KOPT-K1 (cell line): ENCODE data around the gene RPIA.
"Not testable (repeated sequence)": the region's sequence is repeated elsewhere in the genome, so short reads cannot be mapped to it uniquely, and the experiment has no call there.

Source experiments
- H3K27ac ChIP-seq: fragments of 200-600 bp; sonication (generic); 2 replicates; pipeline ENCODE4 v1.5.1; 2016; ENCODE audit warnings: antibody characterized with exemption, mild to moderate bottlenecking, low read depth, low read length; ENCODE audit not compliant: poor library complexity, severe bottlenecking
- H3K36me3 ChIP-seq: fragments of 200-600 bp; sonication (generic); 2 replicates; pipeline ENCODE4 v1.5.1; 2017; ENCODE audit warnings: antibody characterized with exemption, mild to moderate bottlenecking, low read length, moderate library complexity; ENCODE audit not compliant: insufficient read depth
- H3K9me3 ChIP-seq: fragments of 200-600 bp; sonication (generic); 2 replicates; pipeline ENCODE4 v1.5.1; 2017; ENCODE audit warnings: antibody characterized with exemption, low read length, mild to moderate bottlenecking; ENCODE audit not compliant: insufficient read depth, poor library complexity, severe bottlenecking

The RPIA gene

DNA sequence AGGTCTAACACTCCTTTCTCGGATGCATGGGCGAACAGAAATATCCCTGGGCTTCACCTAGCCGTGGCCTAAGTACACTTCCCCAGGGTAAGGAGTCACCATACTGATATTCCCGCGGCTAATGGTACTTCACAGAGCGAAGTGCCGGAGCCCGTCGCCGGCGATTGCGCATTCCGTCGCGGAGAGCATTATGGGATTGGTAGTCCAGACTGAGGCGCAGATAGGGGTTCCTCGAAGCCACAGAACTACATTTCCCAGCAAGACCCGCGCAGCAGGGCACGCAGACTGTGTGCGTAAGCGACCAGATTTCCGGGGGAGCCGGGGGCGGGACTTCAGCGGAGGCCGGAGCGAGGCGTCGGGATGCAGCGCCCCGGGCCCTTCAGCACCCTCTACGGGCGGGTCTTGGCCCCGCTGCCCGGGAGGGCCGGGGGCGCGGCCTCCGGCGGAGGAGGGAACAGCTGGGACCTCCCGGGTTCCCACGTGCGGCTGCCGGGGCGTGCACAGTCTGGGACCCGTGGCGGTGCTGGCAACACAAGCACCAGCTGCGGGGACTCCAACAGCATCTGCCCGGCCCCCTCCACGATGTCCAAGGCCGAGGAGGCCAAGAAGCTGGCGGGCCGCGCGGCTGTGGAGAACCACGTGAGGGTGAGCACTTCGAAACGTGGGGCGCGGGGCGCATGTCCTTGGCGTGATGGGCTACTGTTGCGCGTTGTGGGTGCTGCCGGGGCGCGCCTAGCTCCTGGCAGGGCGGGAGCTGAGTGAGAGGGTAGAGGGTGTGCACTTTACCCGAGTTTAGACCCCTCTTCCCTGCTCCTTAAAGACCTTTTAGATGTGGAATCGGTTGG is at the start of gene RPIA:
Gene RPIA, plus strand, starts transcription at position 335 of the 845 bp plus-strand sequence. Its CDS starts 26 bp downstream, at position 361.
- no peaks in the 10 kb centered on the region; the same call in 1 of the 2 replicates for H3K36me3 ChIP-seq
- H3K27ac ChIP-seq, result peak within 1 kb of the TSS; percentile 74
- peaks cover 3% of the 10 kb centered on the region for H3K9me3 ChIP-seq

DNA sequence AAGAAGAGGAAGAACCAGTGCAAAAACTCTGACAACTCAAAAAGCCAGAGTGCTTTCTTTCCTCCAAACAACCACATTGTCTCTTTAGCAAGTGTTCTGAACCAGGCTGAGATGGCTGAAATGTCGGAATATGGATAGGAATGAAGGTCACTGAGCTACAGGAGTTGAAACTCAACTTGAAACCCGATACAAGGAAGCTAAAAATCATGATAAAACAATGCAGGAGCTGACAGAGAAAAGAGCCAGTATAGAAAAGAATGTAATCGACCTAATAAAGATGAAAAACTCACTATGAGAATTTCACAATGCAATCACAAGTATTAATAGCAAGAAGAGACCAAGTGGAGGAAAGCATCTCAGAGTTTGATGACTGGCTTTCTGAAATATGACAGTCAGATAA is 49.2 kb upstream of the RPIA start:
- Histone ChIP-seq H3K27ac (no peak overlapping the region), H3K9me3 (peaks cover 20% of the 10 kb centered on the region), H3K36me3 (no peaks in the 10 kb centered on the region)

DNA sequence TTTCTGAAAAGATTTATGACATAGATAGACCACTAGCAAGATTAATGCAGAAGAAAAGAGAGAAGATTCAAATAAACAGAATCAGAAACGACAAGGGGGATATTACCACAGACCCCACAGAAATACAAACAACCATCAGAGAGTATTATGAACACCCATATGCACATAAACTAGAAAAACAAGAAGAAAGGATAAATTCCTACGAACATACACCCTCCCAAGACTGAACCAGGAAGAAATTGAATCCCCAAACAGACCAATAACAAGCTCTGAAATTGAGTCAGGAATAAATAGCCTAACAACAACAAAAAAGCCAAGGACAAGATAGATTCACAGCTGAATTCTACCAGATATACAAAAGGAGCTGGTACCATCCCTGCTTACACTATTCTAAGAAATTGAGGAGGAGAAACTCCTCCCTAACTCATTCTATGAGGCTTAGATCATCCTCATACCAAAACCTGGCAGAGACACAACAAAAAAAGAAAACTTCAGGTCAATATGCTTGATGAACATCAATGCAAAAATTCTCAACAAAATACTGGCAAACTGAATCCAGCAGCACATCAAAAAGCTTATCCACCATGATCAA is 46.1 kb upstream of the RPIA start:
- H3K9me3 ChIP-seq, H3K36me3 ChIP-seq, H3K27ac ChIP-seq: not testable (repeated sequence)

DNA sequence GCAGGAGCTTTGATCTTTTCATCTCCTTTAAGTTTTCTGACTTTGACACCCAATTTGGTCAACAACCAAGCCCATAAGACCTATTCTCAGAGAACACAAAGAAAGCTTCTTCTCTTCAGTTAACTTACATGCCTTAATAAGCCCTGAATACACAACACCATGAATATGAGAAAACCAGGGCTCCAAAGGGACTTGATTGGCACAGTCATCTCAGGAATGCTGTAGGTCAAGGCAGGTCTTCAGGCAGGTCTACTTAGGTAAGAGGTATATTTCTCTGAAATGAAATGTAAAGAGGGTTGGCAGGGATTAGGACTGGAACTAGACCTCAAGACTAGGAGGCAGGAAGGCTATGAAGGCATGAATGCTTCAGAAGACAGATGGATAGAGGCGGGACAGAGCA is 39.8 kb upstream of the RPIA start:
- no peaks in the 10 kb centered on the region for H3K36me3 ChIP-seq
- no peaks in the 10 kb centered on the region for H3K9me3 ChIP-seq
- H3K27ac ChIP-seq, result no peak overlapping the region

DNA sequence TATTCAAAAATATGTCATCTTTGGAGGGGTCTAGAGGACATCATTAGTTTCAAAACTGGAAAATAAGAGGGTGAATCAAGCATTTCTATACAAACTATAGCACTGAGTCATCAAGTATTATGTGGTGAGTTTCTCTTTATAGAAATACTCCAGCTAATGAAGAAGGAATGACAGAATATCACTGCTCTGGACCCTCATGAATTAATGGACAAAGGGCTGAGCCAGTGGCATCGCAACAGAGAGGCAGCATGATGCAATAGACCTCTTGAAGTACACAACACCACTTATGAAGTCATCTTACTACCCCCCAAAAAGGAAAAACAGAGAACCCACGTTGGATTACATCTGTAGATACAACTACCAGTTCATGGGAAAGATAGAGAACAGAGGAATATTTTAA is 36.8 kb upstream of the RPIA start:
- no peak overlapping the region for H3K27ac ChIP-seq
- H3K36me3 ChIP-seq, result no peaks in the 10 kb centered on the region
- H3K9me3 ChIP-seq, result no peaks in the 10 kb centered on the region

DNA sequence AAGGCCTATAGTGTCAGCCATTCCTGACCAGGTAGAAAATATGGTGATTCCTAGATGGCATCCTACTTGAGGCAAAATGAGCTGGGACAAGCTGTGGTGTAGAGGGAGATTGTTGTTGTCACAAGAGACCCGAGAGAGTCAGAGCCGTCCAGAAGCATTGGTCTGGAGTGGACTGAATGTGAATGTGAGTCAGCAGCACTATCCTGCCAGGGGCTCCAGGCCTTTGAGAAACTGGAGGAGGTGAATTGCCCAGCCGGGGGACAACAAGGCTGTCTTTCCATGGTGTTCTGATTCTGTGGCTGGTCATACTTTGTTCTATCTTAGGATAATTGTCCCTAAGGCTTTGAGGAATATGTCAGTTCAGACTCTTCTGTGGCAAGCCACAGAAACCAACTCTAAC is 34.8 kb upstream of the RPIA start:
- no peaks in the 10 kb centered on the region for H3K9me3 ChIP-seq
- no peaks in the 10 kb centered on the region for H3K36me3 ChIP-seq
- H3K27ac ChIP-seq, result no peak overlapping the region

DNA sequence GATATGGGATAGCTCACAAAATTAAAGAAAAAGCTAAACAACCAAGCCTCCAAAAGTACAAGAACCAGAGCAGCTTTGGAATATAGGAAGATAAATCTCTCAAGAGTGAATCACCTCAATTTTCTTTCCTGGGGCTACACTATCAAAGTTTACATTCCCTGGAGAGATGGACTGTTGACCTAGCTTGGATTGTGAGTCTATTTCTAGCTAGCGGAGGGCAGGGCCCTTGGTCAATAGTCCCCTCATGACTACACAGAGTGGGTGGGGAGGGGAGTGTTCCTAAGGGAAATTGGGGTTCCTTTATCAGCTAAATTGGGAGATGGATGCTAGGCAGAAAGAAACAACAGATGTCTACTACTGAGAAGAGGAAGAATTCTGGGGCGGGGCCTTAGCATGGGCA is 34.3 kb upstream of the RPIA start:
- no peak overlapping the region for H3K27ac ChIP-seq
- no peaks in the 10 kb centered on the region for H3K36me3 ChIP-seq
- no peaks in the 10 kb centered on the region for H3K9me3 ChIP-seq

DNA sequence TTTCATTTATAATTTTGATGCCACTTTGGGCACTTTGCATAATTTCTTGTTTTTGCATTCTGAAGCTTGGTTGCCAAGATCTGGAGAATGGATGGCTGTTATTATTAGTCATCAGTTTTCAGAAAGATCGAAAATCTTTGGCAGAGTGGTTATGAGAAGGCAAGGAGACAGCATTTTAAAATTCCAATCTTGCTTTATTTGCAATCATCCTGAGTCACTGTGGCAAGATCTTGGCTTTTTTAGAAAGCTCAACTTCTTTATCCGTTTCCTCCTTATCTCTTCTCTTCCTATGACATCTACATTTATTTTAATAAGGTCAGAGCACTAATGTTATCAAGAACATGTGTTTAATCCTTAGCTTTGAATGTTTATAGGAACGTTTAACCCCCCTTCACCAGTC is 33.1 kb upstream of the RPIA start:
- Histone ChIP-seq H3K9me3 (no peaks in the 10 kb centered on the region), H3K36me3 (no peaks in the 10 kb centered on the region), H3K27ac (no peak overlapping the region)

DNA sequence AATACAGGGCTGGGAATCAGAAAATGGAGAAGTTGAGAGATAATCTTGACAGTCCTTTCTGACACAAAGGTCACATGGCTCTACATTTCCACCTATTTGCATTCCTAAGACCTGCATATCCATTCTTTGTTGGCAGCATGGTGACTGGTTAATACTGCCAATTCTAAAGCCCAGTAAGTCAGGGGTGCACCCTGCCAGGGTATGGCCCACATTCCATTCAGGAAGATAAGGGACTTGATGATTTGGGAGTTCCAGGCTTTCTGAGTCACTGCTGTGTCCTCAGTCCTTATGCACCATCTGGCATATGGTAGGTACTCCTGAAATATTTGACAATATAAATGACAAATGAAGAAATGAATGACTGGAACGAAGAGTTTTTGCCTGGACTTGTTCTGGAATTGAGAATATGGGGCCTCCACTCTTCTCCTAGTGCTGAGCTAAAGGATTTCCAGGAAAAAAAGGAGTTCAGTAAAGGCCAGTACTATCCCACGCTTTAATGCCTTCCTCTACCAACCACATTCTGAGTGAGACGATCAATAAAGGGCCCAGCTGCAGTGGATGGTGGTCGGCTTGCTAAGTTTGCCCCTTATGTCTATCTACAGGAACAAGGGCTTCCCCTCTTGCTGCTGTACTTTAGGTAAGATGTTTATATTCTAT is 32.5 kb upstream of the RPIA start:
- H3K9me3 ChIP-seq, result no peaks in the 10 kb centered on the region
- no peaks in the 10 kb centered on the region for H3K36me3 ChIP-seq
- no peak overlapping the region for H3K27ac ChIP-seq

DNA sequence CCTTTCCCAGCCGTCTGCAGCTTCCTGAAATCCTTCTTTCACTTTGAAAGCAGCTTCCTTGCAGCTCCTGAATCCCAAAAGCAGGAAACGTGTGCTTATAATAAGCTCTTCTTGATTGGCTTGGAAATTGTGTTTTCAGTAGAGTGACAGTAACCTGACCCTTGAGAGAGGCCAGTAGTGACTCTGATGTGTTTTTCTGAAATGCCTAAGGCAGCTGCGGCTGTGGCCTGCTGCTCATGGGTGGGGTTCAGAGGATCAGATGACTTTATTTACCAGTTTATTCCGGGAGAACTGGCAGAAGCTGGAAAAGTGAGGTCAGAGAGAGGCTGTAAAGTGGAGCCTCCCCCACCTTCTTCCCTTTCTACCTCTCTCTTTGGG is 31.9 kb upstream of the RPIA start:
- H3K27ac ChIP-seq, result no peak overlapping the region
- no peaks in the 10 kb centered on the region for H3K9me3 ChIP-seq
- H3K36me3 ChIP-seq, result no peaks in the 10 kb centered on the region

DNA sequence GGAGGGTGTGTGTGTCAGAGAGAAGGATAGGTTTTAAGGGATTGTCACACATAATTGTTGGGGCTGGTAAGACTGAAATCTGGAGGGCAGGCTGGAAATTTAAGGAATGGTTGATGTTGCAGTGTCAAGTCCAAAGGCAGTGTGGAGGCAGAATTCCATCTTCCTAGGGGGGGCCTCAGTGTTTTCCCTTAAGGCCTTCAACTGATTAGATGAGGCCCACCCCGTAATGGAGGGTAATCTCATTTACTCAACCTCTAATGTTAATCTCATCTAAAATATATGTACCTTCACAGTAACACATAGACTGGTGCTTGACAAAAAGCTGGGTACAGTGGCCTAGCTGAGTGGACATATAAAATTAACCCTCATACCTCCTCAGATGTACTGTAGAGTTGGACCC is 30.9 kb upstream of the RPIA start:
- Histone ChIP-seq H3K9me3 (no peaks in the 10 kb centered on the region), H3K36me3 (no peaks in the 10 kb centered on the region), H3K27ac (no peak overlapping the region)

DNA sequence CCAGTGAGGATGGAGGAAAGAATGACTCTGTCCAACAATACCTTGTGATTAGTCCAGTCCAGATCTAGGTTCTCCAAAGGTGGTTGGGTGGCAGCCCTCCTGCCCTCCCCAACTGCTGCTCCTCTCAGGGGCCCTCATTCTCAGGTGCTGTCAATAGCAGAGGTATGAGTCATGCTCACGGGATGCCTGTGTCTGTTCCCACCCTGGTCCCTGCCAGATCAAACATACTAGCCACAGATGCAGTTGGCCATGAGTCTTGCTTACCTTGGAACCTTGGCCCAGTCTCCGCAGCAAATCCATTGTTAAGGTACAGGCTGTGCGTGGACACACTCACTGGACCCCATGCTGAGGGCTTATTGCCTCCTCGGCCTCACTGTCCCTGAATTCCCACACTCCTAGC is 24.9 kb upstream of the RPIA start:
- no peaks in the 10 kb centered on the region for H3K9me3 ChIP-seq
- H3K27ac ChIP-seq, result no peak overlapping the region

DNA sequence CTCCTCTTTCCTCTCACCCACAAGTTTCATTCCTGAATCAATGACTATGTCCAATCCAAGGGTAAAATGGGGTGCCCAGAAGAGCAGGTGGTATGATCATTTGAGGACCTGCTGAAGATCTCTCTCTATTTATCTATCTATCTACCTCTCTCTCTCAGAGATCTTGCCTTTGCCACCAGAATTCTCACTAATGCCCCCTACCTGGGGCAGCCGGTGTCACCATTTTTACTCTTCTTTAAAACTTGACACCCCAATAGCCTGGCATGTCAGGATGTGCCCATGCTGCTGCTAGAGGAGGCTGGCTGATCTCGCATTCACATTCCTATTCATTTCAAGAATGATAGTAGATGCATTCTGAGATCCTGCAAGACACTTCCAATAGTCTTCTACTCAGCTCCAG is 24.3 kb upstream of the RPIA start:
- H3K27ac ChIP-seq, result no peak overlapping the region

More for the DNA sequence above, 24.9 kb upstream of the RPIA start:
- no peaks in the 10 kb centered on the region for H3K36me3 ChIP-seq

DNA sequence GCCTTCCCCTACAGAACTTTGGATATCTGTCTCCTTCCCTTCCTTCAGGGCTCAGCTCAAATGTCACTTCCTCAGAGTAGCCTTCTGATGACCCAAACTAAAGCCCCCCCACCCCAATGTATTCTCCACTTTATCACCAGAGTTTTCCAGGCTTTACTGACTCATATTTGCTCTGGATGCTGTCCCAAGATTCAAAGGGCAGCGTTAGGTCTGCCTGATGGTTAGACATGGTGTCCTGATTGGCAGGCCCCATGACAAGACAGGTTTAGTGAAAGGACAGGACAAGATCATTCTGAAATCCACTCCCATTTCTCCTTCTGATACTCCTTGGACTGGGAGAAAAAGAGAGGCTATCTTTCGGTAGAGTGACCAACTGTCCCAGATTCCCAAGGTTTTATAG is 22.6 kb upstream of the RPIA start:
- Histone ChIP-seq H3K27ac (no peak overlapping the region), H3K9me3 (no peaks in the 10 kb centered on the region), H3K36me3 (no peaks in the 10 kb centered on the region)

More for the DNA sequence above, 24.3 kb upstream of the RPIA start:
- no peaks in the 10 kb centered on the region for H3K36me3 ChIP-seq
- no peaks in the 10 kb centered on the region for H3K9me3 ChIP-seq

DNA sequence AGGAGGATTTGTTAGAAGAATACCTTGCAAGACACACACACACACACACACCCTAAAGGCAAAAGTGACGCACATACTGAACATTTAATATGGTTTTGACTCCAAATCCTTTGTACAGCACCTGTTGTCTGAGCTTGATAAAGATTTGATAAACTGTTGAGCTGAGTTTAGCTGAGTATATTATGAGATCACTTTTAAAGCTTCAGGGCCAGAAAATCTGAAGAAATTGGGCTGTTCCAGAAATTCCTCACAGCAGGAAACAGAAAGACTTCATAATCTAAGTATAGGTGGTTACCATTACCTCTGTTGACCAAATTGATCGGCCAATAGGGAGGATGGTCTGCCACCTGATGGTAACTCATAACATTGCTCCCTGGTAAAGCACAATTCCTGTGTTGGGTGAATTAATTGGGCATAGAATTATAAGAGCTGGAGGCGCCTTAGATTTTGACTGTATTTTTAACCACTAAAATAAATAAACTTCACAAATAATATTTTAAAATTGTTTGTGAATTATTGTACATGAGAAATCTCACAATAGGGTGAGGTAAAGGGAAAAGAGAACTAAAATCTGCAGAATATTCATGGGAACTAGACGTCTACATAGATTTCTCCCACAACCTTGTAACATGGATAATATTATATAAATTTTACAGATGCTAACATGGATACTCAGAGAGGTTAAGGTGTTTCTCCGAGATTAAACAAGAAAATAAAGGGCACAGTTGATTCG is 21.8 kb upstream of the RPIA start:
- no peak overlapping the region for H3K27ac ChIP-seq
- H3K36me3 ChIP-seq, result no peaks in the 10 kb centered on the region
- H3K9me3 ChIP-seq, result no peaks in the 10 kb centered on the region
